NCI-H748 (cell line): Measurements from ENCODE around the gene MFSD1.
"Not testable (repeated sequence)": the region's sequence is repeated elsewhere in the genome, so short reads cannot be mapped to it uniquely, and the experiment has no call there.

Source experiments
- DNase-seq: peaks from one replicate; lab custom pipeline; 2025; ENCODE audit not compliant: unreplicated experiment; lab: John Stamatoyannopoulos, UW

MFSD1 gene

GRCh38 chr3:158775426-158776410 is 26.1 kb upstream of the MFSD1 start:
- DNase-seq = no peak

GRCh38 chr3:158776531-158776930 is 25.3 kb upstream of the MFSD1 start:
- no peak for DNase-seq

- DNase-seq = no peak
These were observed 24.5 kb upstream of the MFSD1 start for GRCh38 chr3:158777161-158777873.

- no peak for DNase-seq
These were observed 21.1 kb upstream of the MFSD1 start for GRCh38 chr3:158780766-158781165.

GRCh38 chr3:158781191-158781590 is 20.7 kb upstream of the MFSD1 start:
- DNase-seq = no peak

GRCh38 chr3:158781849-158782248 is 20.0 kb upstream of the MFSD1 start:
- DNase-seq = no peak

GRCh38 chr3:158782283-158782989 is 19.4 kb upstream of the MFSD1 start:
- no peak for DNase-seq

GRCh38 chr3:158783051-158783450 is 18.8 kb upstream of the MFSD1 start:
- DNase-seq = no peak

GRCh38 chr3:158785972-158786371 is 15.9 kb upstream of the MFSD1 start:
- no peak for DNase-seq

- DNase-seq = no peak
These were observed 13.4 kb upstream of the MFSD1 start for GRCh38 chr3:158788446-158788845.

GRCh38 chr3:158789592-158789991 is 12.3 kb upstream of the MFSD1 start:
- DNase-seq = peak; percentile 0

GRCh38 chr3:158790901-158791589 is 10.8 kb upstream of the MFSD1 start:
- DNase-seq = peak; percentile 62

GRCh38 chr3:158791590-158791920 is 10.3 kb upstream of the MFSD1 start:
- DNase-seq = not testable (repeated sequence)

GRCh38 chr3:158792709-158793108 is 9.1 kb upstream of the MFSD1 start:
- no peak for DNase-seq

- DNase-seq = no peak
These were observed 7.6 kb upstream of the MFSD1 start for GRCh38 chr3:158794206-158794605.

- peak; percentile 14 for DNase-seq
These were observed 6.8 kb upstream of the MFSD1 start for GRCh38 chr3:158794936-158795518.

GRCh38 chr3:158801201-158801600 is 653 bp upstream of the MFSD1 start:
- DNase-seq = no peak

GRCh38 chr3:158802409-158803268 is 785 bp downstream of the MFSD1 start:
- peak; percentile 38 for DNase-seq

- no peak for DNase-seq
These were observed 2.6 kb downstream of the MFSD1 start for GRCh38 chr3:158804441-158804840.

GRCh38 chr3:158808697-158809096 is 6.8 kb downstream of the MFSD1 start:
- DNase-seq = no peak
